ENCODE measurements around the gene VIL1.

Gene VIL1

GRCh38 chr2:218392891-218393462 is 25.9 kb upstream of the VIL1 start:
- WGBS (ENCODE audit: extremely low coverage, insufficient coverage, insufficient read length) = no CpG with 5 or more reads among the region's 16 CpGs
- Histone ChIP-seq H3K18ac (ENCODE audit: low read length) (no peak overlapping the region), H3K4me2 (ENCODE audit: low read length) (no peak overlapping the region), H2BK120ac (ENCODE audit: insufficient read depth, low read length, poor library complexity) (no peak overlapping the region), H3K27ac (ENCODE audit: low read depth, low read length) (no peak overlapping the region), H3K9me3 (ENCODE audit: insufficient read depth, low read depth, low read length) (no peaks in the 10 kb centered on the region), H3K14ac (ENCODE audit: low read length) (no peak overlapping the region), H4K91ac (ENCODE audit: low read depth, low read length) (no peak overlapping the region), H3K4ac (ENCODE audit: low read depth, low read length) (no peak overlapping the region), H3K27me3 (ENCODE audit: insufficient read depth, low read length) (no peaks in the 10 kb centered on the region), H3K36me3 (ENCODE audit: control insufficient read depth in 1 of 2, insufficient read depth in 2 of 2, low read length in 2 of 2) (no peaks in the 10 kb centered on the region), H3K9ac (ENCODE audit: low read length) (no peak overlapping the region), H3K79me2 (ENCODE audit: control insufficient read depth, insufficient read depth, low read length, poor library complexity) (peaks cover 5% of the 10 kb centered on the region), H2AFZ (ENCODE audit: insufficient read depth, low read length, poor library complexity) (no peak overlapping the region), H3K4me3 (ENCODE audit: low read depth, low read length) (no peak overlapping the region), H4K8ac (ENCODE audit: low read depth, low read length) (no peak overlapping the region), H3K4me1 (ENCODE audit: control insufficient read depth in 1 of 2, insufficient read depth in 2 of 2, low read length in 2 of 2) (peaks cover 16% of the 10 kb centered on the region in 2 experiments), H3K79me1 (ENCODE audit: low read length) (peaks cover 15% of the 10 kb centered on the region), H2BK5ac (ENCODE audit: low read depth, low read length, poor library complexity) (no peak overlapping the region), H3K23ac (ENCODE audit: low read length) (no peak overlapping the region), H2AK5ac (ENCODE audit: low read length) (no peak overlapping the region), H4K12ac (ENCODE audit: low read depth, low read length) (no peak overlapping the region), H2BK12ac (ENCODE audit: low read length) (no peak overlapping the region)
- no peak for DNase-seq

- no peak overlapping the region for H3K27ac ChIP-seq (ENCODE audit: low read depth, low read length)
- H3K4me1 ChIP-seq (ENCODE audit: control insufficient read depth in 1 of 2, insufficient read depth in 2 of 2, low read length in 2 of 2) = peaks cover 18 to 20% of the 10 kb centered on the region in 2 experiments
- no peaks in the 10 kb centered on the region for H3K9me3 ChIP-seq (ENCODE audit: insufficient read depth, low read depth, low read length)
- no peaks in the 10 kb centered on the region for H3K27me3 ChIP-seq (ENCODE audit: insufficient read depth, low read length)
- no peak overlapping the region for H3K23ac ChIP-seq (ENCODE audit: low read length)
- no peak overlapping the region for H4K91ac ChIP-seq (ENCODE audit: low read depth, low read length)
- H2AK5ac ChIP-seq (ENCODE audit: low read length) = no peak overlapping the region
- H3K4me2 ChIP-seq (ENCODE audit: low read length) = no peak overlapping the region
- WGBS (ENCODE audit: extremely low coverage, insufficient coverage, insufficient read length) = no CpG with 5 or more reads among the region's 8 CpGs
- peaks cover 22% of the 10 kb centered on the region for H3K79me1 ChIP-seq (ENCODE audit: low read length)
- H4K12ac ChIP-seq (ENCODE audit: low read depth, low read length) = no peak overlapping the region
- no peaks in the 10 kb centered on the region for H3K36me3 ChIP-seq (ENCODE audit: control insufficient read depth in 1 of 2, insufficient read depth in 2 of 2, low read length in 2 of 2)
- no peak overlapping the region for H2BK5ac ChIP-seq (ENCODE audit: low read depth, low read length, poor library complexity)
- no peak overlapping the region for H3K18ac ChIP-seq (ENCODE audit: low read length)
- H2AFZ ChIP-seq (ENCODE audit: insufficient read depth, low read length, poor library complexity) = no peak overlapping the region
- no peak overlapping the region for H3K9ac ChIP-seq (ENCODE audit: low read length)
- H2BK120ac ChIP-seq (ENCODE audit: insufficient read depth, low read length, poor library complexity) = no peak overlapping the region
- no peak overlapping the region for H3K4me3 ChIP-seq (ENCODE audit: low read depth, low read length)
- no peak overlapping the region for H3K4ac ChIP-seq (ENCODE audit: low read depth, low read length)
- H3K79me2 ChIP-seq (ENCODE audit: control insufficient read depth, insufficient read depth, low read length, poor library complexity) = peaks cover 7% of the 10 kb centered on the region
- no peak overlapping the region for H3K14ac ChIP-seq (ENCODE audit: low read length)
- no peak overlapping the region for H2BK12ac ChIP-seq (ENCODE audit: low read length)
- H4K8ac ChIP-seq (ENCODE audit: low read depth, low read length) = no peak overlapping the region
- DNase-seq = no peak
These were observed 25.1 kb upstream of the VIL1 start for GRCh38 chr2:218393750-218394290.

- Histone ChIP-seq H3K79me2 (ENCODE audit: control insufficient read depth, insufficient read depth, low read length, poor library complexity) (peaks cover 14% of the 10 kb centered on the region), H4K91ac (ENCODE audit: low read depth, low read length) (no peak overlapping the region), H3K23ac (ENCODE audit: low read length) (no peak overlapping the region), H3K4me1 (ENCODE audit: control insufficient read depth in 1 of 2, insufficient read depth in 2 of 2, low read length in 2 of 2) (peaks cover 18 to 22% of the 10 kb centered on the region in 2 experiments), H3K4me3 (ENCODE audit: low read depth, low read length) (no peak overlapping the region), H2BK120ac (ENCODE audit: insufficient read depth, low read length, poor library complexity) (no peak overlapping the region), H4K8ac (ENCODE audit: low read depth, low read length) (no peak overlapping the region), H2BK5ac (ENCODE audit: low read depth, low read length, poor library complexity) (no peak overlapping the region), H3K4me2 (ENCODE audit: low read length) (no peak overlapping the region), H3K18ac (ENCODE audit: low read length) (no peak overlapping the region), H2AK5ac (ENCODE audit: low read length) (peak overlapping the region; percentile 9), H4K12ac (ENCODE audit: low read depth, low read length) (no peak overlapping the region), H3K79me1 (ENCODE audit: low read length) (peaks cover 28% of the 10 kb centered on the region), H3K4ac (ENCODE audit: low read depth, low read length) (no peak overlapping the region), H3K27ac (ENCODE audit: low read depth, low read length) (no peak overlapping the region), H3K27me3 (ENCODE audit: insufficient read depth, low read length) (no peaks in the 10 kb centered on the region), H3K9ac (ENCODE audit: low read length) (no peak overlapping the region), H2BK12ac (ENCODE audit: low read length) (peak overlapping the region; percentile 23), H3K9me3 (ENCODE audit: insufficient read depth, low read depth, low read length) (no peaks in the 10 kb centered on the region), H3K14ac (ENCODE audit: low read length) (no peak overlapping the region), H2AFZ (ENCODE audit: insufficient read depth, low read length, poor library complexity) (no peak overlapping the region), H3K36me3 (ENCODE audit: control insufficient read depth in 1 of 2, insufficient read depth in 2 of 2, low read length in 2 of 2) (no peaks in the 10 kb centered on the region)
- no CpG with 5 or more reads among the region's 13 CpGs for WGBS (ENCODE audit: extremely low coverage, insufficient coverage, insufficient read length)
- DNase-seq = no peak
These were observed 24.4 kb upstream of the VIL1 start for GRCh38 chr2:218394298-218395089.

GRCh38 chr2:218395090-218395444 is 23.9 kb upstream of the VIL1 start:
- no peak overlapping the region for H3K14ac ChIP-seq (ENCODE audit: low read length)
- peak in 1 of 2 donors; percentile 56 for DNase-seq
- H2BK120ac ChIP-seq (ENCODE audit: insufficient read depth, low read length, poor library complexity) = no peak overlapping the region
- H3K27ac ChIP-seq (ENCODE audit: low read depth, low read length) = no peak overlapping the region
- no peak overlapping the region for H3K4ac ChIP-seq (ENCODE audit: low read depth, low read length)
- H3K4me2 ChIP-seq (ENCODE audit: low read length) = no peak overlapping the region
- H3K4me1 ChIP-seq (ENCODE audit: control insufficient read depth in 1 of 2, insufficient read depth in 2 of 2, low read length in 2 of 2) = peaks cover 18 to 22% of the 10 kb centered on the region in 2 experiments
- H3K4me3 ChIP-seq (ENCODE audit: low read depth, low read length) = no peak overlapping the region
- H2BK5ac ChIP-seq (ENCODE audit: low read depth, low read length, poor library complexity) = no peak overlapping the region
- no peaks in the 10 kb centered on the region for H3K36me3 ChIP-seq (ENCODE audit: control insufficient read depth in 1 of 2, insufficient read depth in 2 of 2, low read length in 2 of 2)
- H2BK12ac ChIP-seq (ENCODE audit: low read length) = peak overlapping the region; percentile 23
- WGBS (ENCODE audit: extremely low coverage, insufficient coverage, insufficient read length) = no CpG with 5 or more reads among the region's 6 CpGs
- peaks cover 15% of the 10 kb centered on the region for H3K79me2 ChIP-seq (ENCODE audit: control insufficient read depth, insufficient read depth, low read length, poor library complexity)
- peak overlapping the region; percentile 9 for H2AK5ac ChIP-seq (ENCODE audit: low read length)
- peaks cover 31% of the 10 kb centered on the region for H3K79me1 ChIP-seq (ENCODE audit: low read length)
- H3K9me3 ChIP-seq (ENCODE audit: insufficient read depth, low read depth, low read length) = no peaks in the 10 kb centered on the region
- no peak overlapping the region for H3K18ac ChIP-seq (ENCODE audit: low read length)
- H3K27me3 ChIP-seq (ENCODE audit: insufficient read depth, low read length) = no peaks in the 10 kb centered on the region
- H3K23ac ChIP-seq (ENCODE audit: low read length) = no peak overlapping the region
- H4K8ac ChIP-seq (ENCODE audit: low read depth, low read length) = no peak overlapping the region
- no peak overlapping the region for H2AFZ ChIP-seq (ENCODE audit: insufficient read depth, low read length, poor library complexity)
- no peak overlapping the region for H4K12ac ChIP-seq (ENCODE audit: low read depth, low read length)
- H4K91ac ChIP-seq (ENCODE audit: low read depth, low read length) = no peak overlapping the region
- no peak overlapping the region for H3K9ac ChIP-seq (ENCODE audit: low read length)
